K562 (cell line): ENCODE measurements around the gene SERTAD2. TPM values are rescaled to one million over a fixed set of nuclear protein-coding genes. Genes with fewer than 3 reads are reported as not detected.

Source experiments
- ARID1B ChIP-seq: fragments of 450-650 bp; IDR thresholded peaks from 2 replicates; pipeline ENCODE4 v1.6.1; 2016; ENCODE audit warnings: antibody characterized with exemption, mild to moderate bottlenecking, inconsistent platforms
- CREB1 ChIP-seq, 2 experiments: sonication (generic) in 1 of 2; formaldehyde crosslinking in 1 of 2; IDR thresholded peaks; 2 replicates each; pipeline versions ENCODE4 v1.6.1 to v1.8.0; 2012 to 2022; ENCODE audit warnings: inconsistent platforms in 1 of 2, mild to moderate bottlenecking in 1 of 2, missing genetic modification reagents in 1 of 2, moderate library complexity in 1 of 2
- CTCF ChIP-seq, 3 experiments: IDR thresholded peaks in 2 of 3; conservative IDR thresholded peaks in 1 of 3; 2 replicates each; pipeline ENCODE4 v1.5.1; 2011 to 2012; ENCODE audit warnings: low read length in 3 of 3, mild to moderate bottlenecking in 3 of 3, control low read depth in 2 of 3, improper control_type of control experiment in 1 of 3, inconsistent platforms in 1 of 3, low read depth in 1 of 3, mixed read lengths in 1 of 3, moderate library complexity in 1 of 3; ENCODE audit not compliant: insufficient read depth in 2 of 3
- ETV5 ChIP-seq: sonication (generic); formaldehyde crosslinking; IDR thresholded peaks from 2 replicates; pipeline ENCODE4 v1.4.0; 2020; ENCODE audit warnings: low read depth, mild to moderate bottlenecking, missing genetic modification reagents
- HDAC8 ChIP-seq: fragments of 450-650 bp; IDR thresholded peaks from 2 replicates; pipeline ENCODE4 v1.6.1; 2016; ENCODE audit warnings: mild to moderate bottlenecking, missing genetic modification characterization, moderate library complexity, missing compliant biosample characterization
- LARP7 ChIP-seq: fragments of 450-650 bp; IDR thresholded peaks from 2 replicates; pipeline ENCODE4 v1.6.1; 2016
- LCOR ChIP-seq: sonication (generic); formaldehyde crosslinking; IDR thresholded peaks from 2 replicates; pipeline ENCODE4 v1.8.0; 2022; ENCODE audit warnings: mild to moderate bottlenecking, missing genetic modification reagents
- MAZ ChIP-seq, 2 experiments: fragments of 450-650 bp in 1 of 2; sonication (generic) in 1 of 2; formaldehyde crosslinking; IDR thresholded peaks in 1 of 2; conservative IDR thresholded peaks in 1 of 2; 2 replicates each; pipeline versions ENCODE4 v1.4.0 to v1.5.0; 2020; ENCODE audit warnings: mild to moderate bottlenecking in 1 of 2, missing genetic modification reagents in 1 of 2
- MLLT1 ChIP-seq, 2 experiments: fragments of 450-650 bp; IDR thresholded peaks; 2 replicates each; pipeline ENCODE4 v1.6.1; 2016
- MTA1 ChIP-seq: fragments of 450-650 bp; IDR thresholded peaks from 2 replicates; pipeline ENCODE4 v1.6.1; 2017; ENCODE audit warnings: borderline replicate concordance
- NFIX ChIP-seq: fragments of 250-450 bp; sonication (Bioruptor Pico); IDR thresholded peaks from 2 replicates; pipeline ENCODE4 v1.4.0; 2020; ENCODE audit warnings: low read depth, mild to moderate bottlenecking, moderate library complexity
- PRDM10 ChIP-seq: fragments of 450-650 bp; IDR thresholded peaks from 2 replicates; pipeline ENCODE4 v1.6.1; 2018; ENCODE audit not compliant: partially characterized antibody
- RAD51 ChIP-seq: fragments of 450-650 bp; IDR thresholded peaks from 2 replicates; pipeline ENCODE4 v1.7.1; 2016; ENCODE audit warnings: low read depth, mild to moderate bottlenecking, borderline replicate concordance
- RBBP5 ChIP-seq: fragments of 200-600 bp; sonication (generic); IDR thresholded peaks from 2 replicates; pipeline ENCODE4 v1.6.1; 2012; ENCODE audit warnings: borderline replicate concordance, mild to moderate bottlenecking, low read length, control low read depth, inconsistent platforms; ENCODE audit not compliant: insufficient read depth, poor library complexity, severe bottlenecking
- STAT5A ChIP-seq: IDR thresholded peaks from 2 replicates; pipeline ENCODE4 v1.6.1; 2012; ENCODE audit warnings: low read length, inconsistent platforms, borderline replicate concordance
- TAF1 ChIP-seq: IDR thresholded peaks from 2 replicates; pipeline ENCODE4 v1.6.1; 2011; ENCODE audit warnings: mild to moderate bottlenecking, low read length, moderate library complexity; ENCODE audit not compliant: insufficient read depth, control insufficient read depth, severe bottlenecking; ENCODE audit errors: extremely low read depth
- WHSC1 ChIP-seq: IDR thresholded peaks from one replicate; pipeline ENCODE4 v1.6.1; 2012; ENCODE audit warnings: low read length, control low read depth, inconsistent platforms
- ZEB2 ChIP-seq: fragments of 450-650 bp; IDR thresholded peaks from 2 replicates; pipeline ENCODE4 v1.6.1; 2016
- ZNF699 ChIP-seq: fragments of 250-450 bp; sonication (Bioruptor Pico); IDR thresholded peaks from 2 replicates; pipeline ENCODE4 v1.8.0; 2021; ENCODE audit warnings: mild to moderate bottlenecking, moderate library complexity; ENCODE audit not compliant: insufficient replicate concordance
- polyA plus RNA-seq, 8 experiments: library from polyadenylated mRNA; depleted of rRNA in 4 of 8; stranded (reverse) in 5 of 8; unstranded in 3 of 8; fragments of >200 nt; fragmentation: Nextera tagmentation in 2 of 8; fragmentation: Illumina TruSeq in 1 of 8; extraction: Ambion mirVana in 2 of 8; extraction: Trizol in 1 of 8; gene quantifications; 2 replicates each; pipeline versions ENCODE4 v1.2.1 to v1.2.3, GENCODE V29; 2011 to 2014; ENCODE audit warnings: inconsistent platforms in 1 of 8, missing spikeins in 1 of 8
- total RNA-seq, 7 experiments: library from RNA; depleted of rRNA in 6 of 7; stranded (reverse); fragments of >200 nt in 6 of 7; fragmentation: Illumina TruSeq in 2 of 7; extraction: Trizol in 2 of 7; gene quantifications; 2 replicates each; pipeline versions ENCODE4 v1.2.1 to v1.2.3, GENCODE V29; 2011 to 2021; ENCODE audit warnings: low replicate concordance in 1 of 7

The SERTAD2 gene
- total and polyA plus RNA-seq, 9 of the 15 experiments (the other 6 are each of a cell fraction or from before 2014, with no cell fraction given) = 3.0 to 12.5 (median 6.1) TPM

- TF ChIP-seq STAT5A = no peak
- TF ChIP-seq MLLT1 (IDR thresholded peaks at IDR 0.05) = peak; percentile 59 to 70; a peak in 3 of 4 replicates
- 0 out of 2 replicates have a peak, but pooled peaks have one; percentile 13 for TF ChIP-seq ZEB2
- peak; percentile 52 for TF ChIP-seq ARID1B
- TF ChIP-seq RBBP5 = peak; percentile 73
- TF ChIP-seq ETV5 (CRISPR knock-in tag) = peak; percentile 70
- no peak for TF ChIP-seq ZNF699
- TF ChIP-seq HDAC8 (tag) = no peak
- TF ChIP-seq TAF1 = peak; percentile 72
- TF ChIP-seq MTA1 = no peak
- TF ChIP-seq RAD51 = no peak
- TF ChIP-seq WHSC1 = no peak
- peak in 2 of 3 experiments; percentile 15 to 27; a peak in 1 of 6 replicates for TF ChIP-seq CTCF (IDR thresholded peaks at IDR 0.05 in 2 of 3, conservative IDR thresholded peaks at IDR 0.05 in 1 of 3; ENCODE audit: insufficient read depth in 2 of 3, low read depth in 1 of 3, low read length in 3 of 3)
- no peak for TF ChIP-seq CREB1 (IDR thresholded peaks at IDR 0.05)
- TF ChIP-seq CREB1 (CRISPR knock-in tag; IDR thresholded peaks at IDR 0.05) = 0 out of 2 replicates have a peak, but pooled peaks have one; percentile 31
- peak; percentile 10 for TF ChIP-seq PRDM10
- no peak for TF ChIP-seq LARP7
- peak; percentile 83 for TF ChIP-seq LCOR (CRISPR knock-in tag)
- no peak for TF ChIP-seq NFIX (CRISPR knock-in tag)
- 0 out of 4 replicates have a peak, but pooled peaks of 1 of the 2 experiments have one; percentile 29 for TF ChIP-seq MAZ (CRISPR knock-in tag; conservative IDR thresholded peaks at IDR 0.05 in 1 of 2, IDR thresholded peaks at IDR 0.05 in 1 of 2)
These were observed 9.0 kb downstream of the SERTAD2 start (continued) for GRCh38 chr2:64644458-64645382.
